Neural progenitor cell (in vitro differentiated cells): ENCODE data around the gene CPSF6. TPM values are rescaled to one million over a fixed set of nuclear protein-coding genes. Genes with fewer than 3 reads are reported as not detected.

Experiments
- DNase-seq: peaks from one replicate; pipeline ENCODE4 v3.0.0-alpha.2; 2016; ENCODE audit warnings: low spot score
- H2AFZ ChIP-seq: fragments of 200-600 bp; sonication (generic); replicated peaks from 2 replicates; pipeline ENCODE4 v1.6.1; 2016; ENCODE audit warnings: antibody characterized with exemption
- H3F3A ChIP-seq: fragments of 200-600 bp; sonication (generic); 2 replicates; pipeline ENCODE4 v1.6.1; 2016; ENCODE audit warnings: antibody characterized with exemption, low read depth
- H3K27ac ChIP-seq: fragments of 200-600 bp; sonication (generic); 2 replicates; pipeline ENCODE4 v1.5.1; 2016; ENCODE audit warnings: mild to moderate bottlenecking
- H3K27me3 ChIP-seq: fragments of 200-600 bp; sonication (generic); 2 replicates; pipeline ENCODE4 v1.6.1; 2016; ENCODE audit warnings: mild to moderate bottlenecking, moderate library complexity
- H3K36me3 ChIP-seq: fragments of 200-600 bp; sonication (generic); 2 replicates; pipeline ENCODE4 v1.5.1; 2016
- H3K4me1 ChIP-seq: fragments of 200-600 bp; sonication (generic); 2 replicates; pipeline ENCODE4 v1.6.1; 2016; ENCODE audit warnings: mixed run types
- H3K4me2 ChIP-seq: fragments of 200-600 bp; sonication (generic); 2 replicates; pipeline ENCODE4 v1.6.1; 2016
- H3K4me3 ChIP-seq: fragments of 200-600 bp; sonication (generic); 2 replicates; pipeline ENCODE4 v1.5.1; 2016
- H3K79me2 ChIP-seq: fragments of 200-600 bp; sonication (generic); 2 replicates; pipeline ENCODE4 v1.6.1; 2016; ENCODE audit warnings: low read depth
- H3K9ac ChIP-seq: fragments of 200-600 bp; sonication (generic); 2 replicates; pipeline ENCODE4 v1.6.1; 2016
- H3K9me3 ChIP-seq: fragments of 200-600 bp; sonication (generic); 2 replicates; pipeline ENCODE4 v1.5.1; 2016; ENCODE audit warnings: low read depth
- H4K20me1 ChIP-seq: fragments of 200-600 bp; sonication (generic); 2 replicates; pipeline ENCODE4 v1.6.1; 2016; ENCODE audit warnings: low read depth
- H3K27ac Mint-ChIP-seq: 3 replicates; pipeline ENCODE4 v1.8.0; 2021; ENCODE audit warnings: mixed read lengths
- H3K27me3 Mint-ChIP-seq: 2 replicates; pipeline ENCODE4 v1.8.0; 2022; ENCODE audit warnings: low read depth, mild to moderate bottlenecking, inconsistent platforms, moderate library complexity, mixed read lengths; ENCODE audit not compliant: insufficient read depth
- H3K36me3 Mint-ChIP-seq: 3 replicates; pipeline ENCODE4 v1.8.0; 2021; ENCODE audit warnings: mixed read lengths
- H3K4me1 Mint-ChIP-seq: 3 replicates; pipeline ENCODE4 v1.8.0; 2021; ENCODE audit warnings: mixed read lengths
- H3K4me3 Mint-ChIP-seq: 3 replicates; pipeline ENCODE4 v1.8.0; 2021; ENCODE audit warnings: mild to moderate bottlenecking, moderate library complexity, mixed read lengths
- H3K9me3 Mint-ChIP-seq: 3 replicates; pipeline ENCODE4 v1.8.0; 2020; ENCODE audit warnings: mixed read lengths
- CTCF ChIP-seq: fragments of 200-600 bp; sonication (generic); IDR thresholded peaks from 2 replicates; pipeline ENCODE4 v1.5.1; 2017; ENCODE audit warnings: antibody characterized with exemption, mild to moderate bottlenecking
- EZH2 ChIP-seq: fragments of 200-600 bp; sonication (generic); IDR thresholded peaks from 2 replicates; pipeline ENCODE4 v1.6.1; 2017; ENCODE audit warnings: antibody characterized with exemption, mild to moderate bottlenecking, moderate library complexity
- EZH2phosphoT487 ChIP-seq: fragments of 200-600 bp; sonication (generic); IDR thresholded peaks from 2 replicates; pipeline ENCODE4 v1.6.1; 2017; ENCODE audit warnings: antibody characterized with exemption
- total RNA-seq: library from RNA; depleted of rRNA; stranded (reverse); fragments of >200 nt; gene quantifications from 2 replicates; pipeline ENCODE4 v1.2.3, GENCODE V29; 2015; ENCODE audit warnings: low replicate concordance

CPSF6 gene
- total RNA-seq, 1 donor from 2014 or later = 155 TPM

- H3K36me3 ChIP-seq = no peaks in the 10 kb centered on the region
- H3K9me3 ChIP-seq = no peaks in the 10 kb centered on the region
- H3K27ac ChIP-seq = no peak overlapping the region
- DNase-seq = no peak
- no peak overlapping the region for H3K27ac Mint-ChIP-seq
- H3F3A ChIP-seq = no peaks in the 10 kb centered on the region
- no peak overlapping the region for H3K4me3 ChIP-seq
- H3K27me3 ChIP-seq = no peaks in the 10 kb centered on the region
- H3K27me3 Mint-ChIP-seq = peaks cover 9% of the 10 kb centered on the region
- no peak overlapping the region for H3K4me3 Mint-ChIP-seq
- H3K4me2 ChIP-seq = no peak overlapping the region
- no peaks in the 10 kb centered on the region for H4K20me1 ChIP-seq
- H3K9me3 Mint-ChIP-seq = peaks cover 9% of the 10 kb centered on the region
- no peaks in the 10 kb centered on the region for H3K36me3 Mint-ChIP-seq
- no peaks in the 10 kb centered on the region for H3K79me2 ChIP-seq
- H2AFZ ChIP-seq = no peak overlapping the region
- H3K4me1 ChIP-seq = no peaks in the 10 kb centered on the region
- no peak overlapping the region for H3K9ac ChIP-seq
- no peaks in the 10 kb centered on the region for H3K4me1 Mint-ChIP-seq
- TF ChIP-seq EZH2 (no peak), EZH2phosphoT487 (no peak), CTCF (no peak)
Observed at GRCh38 chr12:69210661-69211060, 28.7 kb upstream of the CPSF6 start.

GRCh38 chr12:69211160-69211559 lies 28.2 kb upstream of the CPSF6 start:
- H3K4me2 ChIP-seq = no peak overlapping the region
- Mint-ChIP-seq H3K27ac (no peak overlapping the region), H3K27me3 (peaks cover 9% of the 10 kb centered on the region), H3K4me3 (no peak overlapping the region), H3K4me1 (no peaks in the 10 kb centered on the region), H3K9me3 (peaks cover 9% of the 10 kb centered on the region), H3K36me3 (no peaks in the 10 kb centered on the region)
- H3K27me3 ChIP-seq = no peaks in the 10 kb centered on the region
- H3K79me2 ChIP-seq = no peaks in the 10 kb centered on the region
- H3K27ac ChIP-seq = no peak overlapping the region
- no peak for DNase-seq
- TF ChIP-seq EZH2 = no peak
- TF ChIP-seq EZH2phosphoT487 = no peak
- TF ChIP-seq CTCF = no peak
- no peaks in the 10 kb centered on the region for H3K9me3 ChIP-seq
- H3K4me3 ChIP-seq = no peak overlapping the region
- no peaks in the 10 kb centered on the region for H4K20me1 ChIP-seq
- H2AFZ ChIP-seq = no peak overlapping the region
- no peaks in the 10 kb centered on the region for H3K36me3 ChIP-seq
- H3F3A ChIP-seq = no peaks in the 10 kb centered on the region
- no peak overlapping the region for H3K9ac ChIP-seq
- no peaks in the 10 kb centered on the region for H3K4me1 ChIP-seq

GRCh38 chr12:69214169-69214568 lies 25.2 kb upstream of the CPSF6 start:
- Histone ChIP-seq H3K79me2 (no peaks in the 10 kb centered on the region), H3K4me1 (no peaks in the 10 kb centered on the region), H2AFZ (no peak overlapping the region), H3K27me3 (no peaks in the 10 kb centered on the region), H4K20me1 (no peaks in the 10 kb centered on the region), H3K4me3 (no peak overlapping the region), H3F3A (no peaks in the 10 kb centered on the region), H3K27ac (no peak overlapping the region), H3K4me2 (no peak overlapping the region), H3K9ac (no peak overlapping the region), H3K36me3 (no peaks in the 10 kb centered on the region), H3K9me3 (no peaks in the 10 kb centered on the region)
- no peaks in the 10 kb centered on the region for H3K9me3 Mint-ChIP-seq
- no peaks in the 10 kb centered on the region for H3K36me3 Mint-ChIP-seq
- H3K27me3 Mint-ChIP-seq = peaks cover 8% of the 10 kb centered on the region
- H3K4me1 Mint-ChIP-seq = no peaks in the 10 kb centered on the region
- no peak for DNase-seq
- no peak for TF ChIP-seq EZH2
- TF ChIP-seq CTCF = no peak
- H3K27ac Mint-ChIP-seq = no peak overlapping the region
- no peak overlapping the region for H3K4me3 Mint-ChIP-seq
